DMS153 treated with DMSO at 0.1 percent for 48 hours (cell line): ENCODE data around the gene FRMPD1.
A peak's percentile ranks its signal among the peaks of the same experiment; 100 is the strongest.
"Not testable (repeated sequence)": the region's sequence is repeated elsewhere in the genome, so short reads cannot be mapped to it uniquely, and the experiment has no call there.

Experiments
- DNase-seq: peaks from one replicate; lab custom pipeline; 2025; ENCODE audit not compliant: unreplicated experiment; lab: John Stamatoyannopoulos, UW

Gene FRMPD1

GRCh38 chr9:37732952-37733351 is 82.2 kb downstream of the FRMPD1 start:
- DNase-seq = no peak

DNA sequence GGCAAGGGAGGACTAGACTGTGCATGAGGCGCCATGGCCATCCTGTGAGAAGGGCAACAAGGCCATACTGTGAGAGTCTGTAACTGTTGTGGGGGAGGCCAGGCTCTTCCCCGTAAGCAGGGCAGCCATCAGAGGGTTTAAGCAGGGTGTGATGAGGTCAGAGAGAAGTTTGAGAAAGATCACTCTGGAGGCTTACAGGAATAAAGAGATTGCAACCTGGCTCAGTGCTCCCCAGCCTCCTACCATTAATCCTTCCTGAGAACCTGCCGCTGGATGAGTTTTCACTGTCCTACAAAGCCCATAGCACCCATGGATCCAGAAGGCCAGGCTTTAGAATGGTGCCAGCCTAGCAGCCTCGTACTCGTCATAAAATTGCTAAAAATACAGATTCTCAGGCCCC is 88.5 kb downstream of the FRMPD1 start:
- DNase-seq = no peak

- DNase-seq = no peak
Observed at GRCh38 chr9:37740128-37740527, 89.4 kb downstream of the FRMPD1 start.

DNA sequence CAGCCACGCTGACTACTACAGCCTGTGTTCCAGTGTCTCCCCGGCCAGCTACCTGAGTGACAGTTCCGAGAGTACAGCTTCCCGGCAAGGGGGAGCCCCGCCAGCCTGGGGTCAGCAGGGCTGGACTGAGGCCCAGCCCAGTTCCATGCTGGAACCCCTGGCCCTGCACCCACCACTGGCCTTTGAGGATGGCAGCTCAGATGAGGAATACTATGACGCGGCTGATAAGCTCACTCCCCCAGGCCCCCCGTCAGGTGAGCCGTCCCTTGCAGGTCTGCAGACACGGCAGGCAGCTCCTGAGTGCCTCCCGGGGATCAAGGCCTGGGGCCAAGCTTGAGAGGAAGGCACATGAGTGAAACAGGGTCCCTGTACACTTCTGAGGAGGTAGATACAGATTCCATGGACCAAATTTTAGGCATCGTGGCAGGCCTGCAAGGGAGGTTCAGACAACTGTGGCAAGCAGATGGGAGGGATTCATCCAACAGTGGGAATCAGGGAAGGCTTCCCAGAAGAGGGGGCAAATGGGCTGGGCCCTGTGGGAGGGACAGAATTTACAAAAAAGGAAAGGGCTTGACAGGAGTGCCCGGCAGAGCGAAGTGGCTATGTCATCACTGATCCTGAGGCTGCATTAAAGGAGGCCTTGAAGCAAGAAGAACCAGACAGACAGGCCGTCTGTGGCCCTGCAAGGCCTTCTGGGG is 90.0 kb downstream of the FRMPD1 start:
- no peak for DNase-seq

DNA sequence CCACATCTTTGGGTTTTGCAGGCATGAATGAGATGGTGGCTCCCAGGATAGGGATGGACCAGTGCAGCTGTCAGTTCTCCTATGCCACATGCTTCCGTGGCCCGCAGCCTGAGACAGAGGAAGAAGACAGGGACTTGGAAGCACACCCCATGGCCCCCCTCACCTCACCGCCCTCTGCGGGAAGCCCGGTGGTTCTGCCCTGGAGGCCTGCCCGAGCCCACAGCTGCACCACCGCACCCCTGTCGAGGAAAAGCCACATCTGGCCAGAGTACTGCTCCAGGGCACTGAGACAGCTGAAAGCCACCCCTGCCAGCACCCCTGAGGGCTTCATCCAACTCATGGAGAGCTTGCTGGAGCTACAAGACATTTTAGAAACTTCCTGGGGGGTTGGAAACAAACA is 95.2 kb downstream of the FRMPD1 start:
- DNase-seq = no peak

DNA sequence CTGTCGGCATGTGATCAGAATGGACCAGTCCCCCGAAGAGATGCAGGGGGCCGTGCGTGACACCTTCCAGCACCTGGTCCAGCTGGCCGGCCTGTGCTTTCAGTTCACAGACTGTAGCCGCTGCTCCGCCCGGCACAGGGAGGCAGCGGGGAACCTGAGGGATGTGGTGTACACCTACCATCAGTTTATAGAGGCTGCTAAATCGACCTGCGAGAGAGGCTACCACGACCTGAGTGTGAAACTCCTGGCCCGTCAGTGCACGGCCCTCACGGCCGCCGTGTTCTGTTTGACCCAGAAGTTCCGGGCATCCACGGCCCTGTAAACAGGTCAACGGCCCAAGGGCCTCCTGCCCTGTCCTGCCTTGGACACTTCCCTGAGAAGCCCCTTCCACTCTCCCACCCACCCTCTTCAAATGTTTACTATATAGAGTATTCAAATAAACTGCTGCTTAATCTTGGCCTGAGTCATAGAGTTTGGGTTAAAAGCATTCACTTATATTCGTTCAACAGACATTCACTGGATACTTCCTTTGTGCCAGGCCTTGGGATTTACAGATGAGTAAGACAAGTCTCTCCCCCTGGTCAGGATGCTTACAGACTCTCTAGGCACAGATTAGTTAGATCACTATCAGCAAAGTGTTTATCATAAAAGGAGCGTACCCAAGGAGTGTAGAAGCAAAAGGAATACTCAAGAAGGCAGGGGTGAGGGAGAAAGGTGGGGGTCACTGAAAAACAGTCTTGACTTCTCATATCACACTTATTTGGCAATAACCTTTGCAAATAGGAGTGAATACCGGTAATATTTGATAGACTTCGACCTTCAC is 95.9 kb downstream of the FRMPD1 start:
- DNase-seq = no peak

DNA sequence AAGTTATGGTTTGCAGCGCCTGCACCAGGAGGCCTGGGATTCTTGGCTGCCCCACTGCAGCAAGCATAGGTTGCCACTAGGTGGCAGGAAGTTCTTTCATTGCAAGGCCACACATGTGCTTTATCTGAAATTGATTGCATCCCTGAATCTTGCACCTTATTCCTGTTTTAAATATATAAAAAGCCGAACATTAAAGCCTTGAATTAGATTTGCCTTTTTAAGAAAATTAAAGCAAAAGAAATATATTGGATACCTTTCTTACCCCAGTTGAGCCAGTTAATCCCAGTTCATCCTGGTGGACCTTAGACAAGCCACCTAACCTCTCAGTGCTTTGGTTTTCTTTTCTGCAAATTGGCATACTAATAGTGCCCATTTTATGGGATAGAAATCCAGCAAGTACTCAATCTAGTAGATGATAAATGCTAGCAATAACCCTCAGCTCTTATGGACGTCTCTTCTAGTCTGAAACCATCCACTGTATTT is 96.6 kb downstream of the FRMPD1 start:
- DNase-seq = peak; percentile 43

- DNase-seq = no peak
Observed at GRCh38 chr9:37749129-37749528, 98.4 kb downstream of the FRMPD1 start.

DNA sequence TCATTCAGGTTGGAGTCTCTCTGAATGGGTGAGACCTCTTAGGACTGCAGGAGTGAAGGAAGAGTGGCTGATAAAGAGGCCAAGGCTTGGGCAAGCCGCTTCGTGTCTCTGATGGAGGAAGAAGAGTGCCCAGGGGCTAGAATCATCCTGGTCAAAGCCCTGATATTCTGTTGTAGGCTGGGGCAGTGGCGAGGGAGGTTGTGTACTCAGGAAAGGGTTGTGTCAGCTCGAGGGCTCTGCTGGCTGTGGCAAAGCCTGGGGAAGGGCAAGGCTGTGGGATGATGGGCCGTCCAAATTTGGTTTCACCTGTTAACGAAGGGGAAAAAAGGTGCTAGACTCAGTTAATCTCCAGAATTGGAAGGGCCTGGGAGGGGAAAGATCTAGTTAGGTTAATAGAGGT is 100.4 kb downstream of the FRMPD1 start:
- no peak for DNase-seq

- DNase-seq = not testable (repeated sequence)
Observed at GRCh38 chr9:37751704-37752103, 101.0 kb downstream of the FRMPD1 start.

DNA sequence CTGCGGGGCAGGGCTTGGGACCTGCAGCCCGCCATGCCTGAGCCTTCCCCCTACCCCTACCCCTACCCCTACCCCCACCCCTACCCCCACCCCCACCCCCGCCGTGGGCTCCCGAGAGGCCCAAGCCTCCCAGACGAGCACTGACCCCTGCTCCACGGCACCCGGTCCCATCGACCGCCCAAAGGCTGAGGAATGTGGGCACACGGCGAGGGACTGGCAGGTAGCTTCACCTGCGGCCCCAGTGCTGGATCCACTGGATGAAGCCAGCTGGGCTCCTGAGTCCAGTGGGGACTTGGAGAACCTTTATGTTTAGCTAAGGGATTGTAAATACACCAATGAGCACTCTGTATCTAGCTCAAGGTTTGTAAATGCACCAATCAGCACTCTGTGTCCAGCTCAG is 101.4 kb downstream of the FRMPD1 start:
- not testable (repeated sequence) for DNase-seq

GRCh38 chr9:37752642-37753488 is 102.1 kb downstream of the FRMPD1 start:
- DNase-seq = no peak

DNA sequence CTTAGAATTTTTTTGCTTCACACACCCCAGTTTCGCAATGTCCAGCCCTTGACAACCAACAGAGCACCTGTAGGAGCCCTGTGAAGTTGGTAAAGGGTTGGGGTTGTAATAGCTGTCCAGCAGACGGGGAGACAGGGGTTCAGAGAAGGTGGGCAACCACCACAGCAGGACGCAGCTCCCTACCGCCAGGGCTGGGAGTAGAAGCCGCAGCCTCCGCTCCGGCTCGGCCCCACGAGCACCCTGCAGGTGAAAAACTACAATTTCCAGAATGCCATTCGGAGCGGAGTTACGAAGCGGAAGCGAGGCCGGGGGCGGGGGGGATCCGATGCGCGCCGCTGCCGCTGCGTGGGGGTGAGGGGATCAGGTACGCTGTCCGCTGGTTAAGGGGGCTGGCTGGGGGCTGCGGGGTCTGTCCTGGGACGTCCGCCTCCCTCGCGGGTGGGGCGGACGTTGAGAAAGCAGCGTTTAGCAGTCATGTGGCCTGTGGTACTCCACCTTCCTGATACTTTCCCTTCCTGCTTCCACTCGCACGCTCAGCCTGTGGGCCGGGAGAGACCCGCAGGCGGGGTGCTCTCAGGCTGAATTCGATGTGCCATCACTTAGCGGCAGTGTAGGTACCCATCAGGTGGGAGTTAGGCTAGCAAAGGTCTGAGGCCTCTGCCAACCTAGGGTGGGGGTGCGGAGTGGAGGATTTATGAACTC is 102.9 kb downstream of the FRMPD1 start, which contains the start of gene TRMT10B:
TSS of gene TRMT10B (plus strand) at position 317 of the 702 bp plus-strand sequence. CDS start 8,127 bp downstream, outside the sequence.
- peak; percentile 53 for DNase-seq

DNA sequence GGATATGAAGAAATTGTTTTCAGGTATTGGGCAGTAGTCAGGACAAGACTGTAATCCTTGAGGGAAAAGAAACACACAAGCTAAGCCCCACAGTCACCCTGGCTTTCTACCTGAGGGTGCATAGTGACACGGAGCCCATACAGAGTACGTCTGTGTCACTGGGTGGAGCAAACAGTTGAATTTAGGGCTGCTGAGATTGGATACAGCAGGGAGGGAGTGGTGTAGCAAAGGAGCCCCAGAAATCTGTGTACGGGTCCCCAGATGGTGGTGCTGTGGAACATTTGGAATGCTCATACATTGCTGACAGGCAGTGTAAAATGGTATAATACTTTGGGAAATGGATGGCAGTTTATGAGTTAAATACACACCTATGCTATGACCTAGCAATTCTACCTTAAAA is 108.0 kb downstream of the FRMPD1 start:
- DNase-seq = no peak

- DNase-seq = no peak
Observed at GRCh38 chr9:37760416-37761161, 109.8 kb downstream of the FRMPD1 start.

DNA sequence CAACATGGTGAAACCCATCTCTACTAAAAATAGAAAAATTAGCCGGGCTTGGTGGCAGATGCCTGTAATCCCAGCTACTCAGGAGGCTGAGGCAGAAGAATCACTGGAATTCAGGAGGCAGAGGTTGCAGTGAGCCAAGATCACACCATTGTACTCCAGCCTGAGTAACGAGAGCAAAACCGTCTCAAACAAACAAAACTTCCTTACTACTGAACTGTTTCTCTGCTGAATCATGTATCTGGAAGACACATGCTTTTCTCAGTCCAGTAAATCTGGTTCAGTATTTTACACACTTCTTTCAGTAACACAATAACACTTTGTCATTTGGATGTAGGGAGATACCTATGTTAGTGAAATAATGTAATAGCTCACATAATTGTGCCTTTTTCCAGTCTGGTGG is 110.8 kb downstream of the FRMPD1 start:
- no peak for DNase-seq

GRCh38 chr9:37765263-37765662 is 114.5 kb downstream of the FRMPD1 start:
- DNase-seq = not testable (repeated sequence)

DNA sequence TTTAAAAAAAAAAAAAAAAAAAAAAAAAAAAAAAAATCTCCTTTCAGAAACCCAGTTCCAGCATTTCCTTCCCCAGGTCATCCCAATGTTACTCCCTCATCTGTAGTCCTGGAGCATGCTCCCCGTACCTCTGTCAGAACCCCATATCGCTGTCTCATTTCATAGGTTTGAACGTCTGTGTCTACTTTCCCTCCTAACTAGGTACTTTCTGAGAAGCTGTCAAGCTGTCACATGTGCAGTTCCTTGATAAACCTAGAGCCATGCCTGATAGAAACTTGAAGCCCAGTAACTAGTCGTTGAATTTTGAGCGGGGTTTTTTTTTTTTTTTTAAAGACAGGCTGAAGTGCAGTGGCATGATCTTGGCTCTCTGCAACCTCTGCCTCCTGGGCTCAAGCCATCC is 118.6 kb downstream of the FRMPD1 start:
- no peak for DNase-seq

GRCh38 chr9:37769995-37770394 is 119.2 kb downstream of the FRMPD1 start:
- no peak for DNase-seq
